Hematopoietic multipotent progenitor cell treated with erythropoietin and hydrocortisone succinate and interleukin-3 and kit ligand, for 8 days (in vitro differentiated cells): ENCODE results near the gene MRPS30.
"Not testable (repeated sequence)": the region's sequence is repeated elsewhere in the genome, so short reads cannot be mapped to it uniquely, and the experiment has no call there.

Experiments used
- DNase-seq: peaks from one replicate; pipeline ENCODE4 v3.0.0-alpha.2; 2015

Gene MRPS30

DNA sequence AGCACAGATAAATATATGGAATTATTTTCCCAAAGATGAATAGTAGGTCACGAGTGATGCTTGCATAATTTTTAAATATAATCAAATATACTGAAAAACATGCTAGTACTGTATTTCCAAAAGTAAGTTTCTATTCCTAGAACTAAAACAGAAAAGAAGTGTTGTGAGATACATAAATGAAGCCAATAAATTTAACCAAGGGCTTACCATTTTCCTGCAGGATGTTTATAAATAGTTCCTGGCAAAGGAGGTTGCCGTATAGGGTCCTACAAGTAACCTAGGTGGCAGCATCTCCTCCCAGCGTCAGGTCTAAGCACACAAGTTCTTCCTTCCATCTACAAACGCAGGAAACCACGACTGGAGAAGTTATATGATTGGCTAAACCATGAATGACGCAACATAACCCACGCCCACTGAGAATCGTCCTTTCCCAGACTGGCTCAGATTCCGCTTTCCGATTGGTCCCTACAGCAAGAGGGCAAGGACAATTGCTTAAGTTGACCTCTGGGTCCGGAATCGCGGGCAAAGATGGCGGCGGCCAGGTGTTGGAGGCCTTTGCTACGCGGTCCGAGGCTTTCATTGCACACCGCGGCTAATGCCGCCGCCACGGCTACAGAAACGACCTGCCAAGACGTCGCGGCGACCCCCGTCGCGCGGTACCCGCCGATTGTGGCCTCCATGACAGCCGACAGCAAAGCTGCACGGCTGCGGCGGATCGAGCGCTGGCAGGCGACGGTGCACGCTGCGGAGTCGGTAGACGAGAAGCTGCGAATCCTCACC is at the start of gene MRPS30:
TSS of gene MRPS30 (plus strand) at position 513 of the 780 bp plus-strand sequence. CDS start at position 529, 16 bp downstream.
- peak; percentile 99 for DNase-seq

DNA sequence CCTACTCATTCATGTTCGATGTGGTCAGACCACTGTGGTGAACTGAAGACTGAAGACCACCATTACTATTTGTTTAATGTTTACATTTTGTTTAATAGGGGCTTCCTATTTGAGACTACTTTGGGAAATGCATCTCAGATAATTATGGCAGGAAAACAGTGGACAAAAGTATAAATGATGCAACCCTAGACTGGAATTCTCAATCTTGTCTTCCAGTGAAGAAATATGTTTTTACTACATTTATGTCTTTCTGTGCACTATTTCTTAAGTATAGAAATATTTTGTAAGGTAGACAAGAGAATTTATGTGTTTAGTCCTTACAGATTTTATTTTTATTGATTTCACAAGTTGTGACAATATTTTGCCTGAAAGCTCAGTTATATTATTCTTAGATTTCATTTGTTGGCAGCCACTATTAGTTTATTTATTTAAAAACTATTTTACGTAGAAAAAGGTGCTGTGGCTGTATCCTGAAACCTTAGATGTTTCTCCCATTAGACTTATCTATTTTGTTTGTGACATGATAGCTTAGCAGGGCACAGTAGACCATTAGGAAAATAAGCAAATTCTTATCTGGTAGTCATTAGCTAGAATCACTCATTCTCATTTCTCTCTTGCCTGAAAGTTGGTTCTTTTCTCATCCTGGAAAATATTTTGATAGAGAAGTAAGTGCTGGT is 39.4 kb upstream of the MRPS30 start:
- no peak for DNase-seq

DNA sequence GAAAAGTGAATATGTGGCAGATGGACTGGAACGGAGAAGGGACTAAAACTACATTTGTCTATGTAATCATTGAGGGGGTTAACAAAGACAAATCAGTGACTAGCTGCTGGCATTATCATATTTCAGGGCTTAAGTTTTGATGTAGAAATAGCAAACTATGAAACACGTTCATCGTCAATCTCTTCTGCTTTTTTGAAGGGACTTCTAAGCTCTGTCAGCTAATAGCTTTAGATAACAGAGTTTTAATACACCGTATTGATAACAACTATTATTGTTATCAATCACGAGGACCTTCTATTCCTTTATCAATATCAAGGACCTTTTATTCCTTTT is 38.9 kb upstream of the MRPS30 start:
- no peak for DNase-seq

DNA sequence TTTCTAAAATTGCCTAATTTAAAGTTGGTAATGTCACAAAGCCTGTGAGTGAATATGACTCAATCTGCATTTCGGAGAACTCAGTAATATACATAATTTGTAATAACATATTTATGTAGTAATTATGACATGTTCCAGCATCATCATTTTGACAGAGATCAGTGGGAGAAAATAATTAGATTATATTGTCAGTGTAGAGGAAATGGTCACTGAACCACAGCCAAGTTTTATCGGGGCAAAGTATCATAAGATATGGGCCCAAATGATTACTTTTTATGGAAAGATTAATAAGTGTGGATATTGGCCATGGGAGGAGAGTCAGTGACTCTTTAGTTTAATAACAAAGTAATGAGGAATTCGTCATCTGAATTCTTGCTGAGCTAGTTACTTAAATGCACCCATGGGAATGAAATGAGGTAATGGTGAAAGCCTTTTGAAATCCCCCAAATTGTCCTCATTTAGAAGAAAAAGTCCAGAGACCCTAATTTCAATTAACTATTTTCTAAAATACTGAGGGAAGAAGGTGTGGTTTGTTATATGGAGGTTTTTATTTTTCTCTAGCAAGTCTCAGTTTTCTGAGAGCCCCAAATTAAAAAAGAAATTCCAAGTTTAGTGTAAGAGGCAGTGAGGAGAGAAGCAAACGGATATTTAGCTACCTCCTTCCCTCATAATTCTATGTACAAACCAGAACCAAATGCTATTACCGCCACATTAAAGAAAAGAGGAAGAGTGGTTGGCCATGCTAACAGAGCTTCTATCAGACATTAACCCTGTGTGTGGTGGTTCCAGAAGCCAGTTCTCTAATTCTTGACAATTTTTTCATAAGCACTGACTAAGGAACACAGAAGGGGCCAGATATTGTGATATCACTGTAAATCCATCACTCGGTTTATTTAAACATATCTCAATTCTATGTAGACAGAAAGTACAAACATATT is 37.7 kb upstream of the MRPS30 start:
- no peak for DNase-seq

DNA sequence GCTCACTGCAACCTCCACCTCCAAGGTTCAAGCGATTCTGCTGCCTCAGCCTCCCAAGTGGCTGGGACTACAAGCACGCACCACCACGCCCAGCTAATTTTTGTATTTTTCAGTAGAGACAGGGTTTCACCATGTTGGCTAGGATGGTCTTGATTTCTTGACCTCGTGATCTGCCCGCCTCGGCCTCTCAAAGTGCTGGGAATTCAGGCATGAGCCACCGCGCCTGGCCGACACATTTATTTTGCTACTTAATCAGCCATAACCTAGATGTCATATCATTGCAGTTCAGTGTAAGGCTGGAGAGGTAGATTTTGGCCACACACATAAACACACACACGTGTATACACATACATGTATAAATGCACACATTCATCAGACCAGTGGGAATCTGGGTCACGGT is 36.4 kb upstream of the MRPS30 start:
- not testable (repeated sequence) for DNase-seq

DNA sequence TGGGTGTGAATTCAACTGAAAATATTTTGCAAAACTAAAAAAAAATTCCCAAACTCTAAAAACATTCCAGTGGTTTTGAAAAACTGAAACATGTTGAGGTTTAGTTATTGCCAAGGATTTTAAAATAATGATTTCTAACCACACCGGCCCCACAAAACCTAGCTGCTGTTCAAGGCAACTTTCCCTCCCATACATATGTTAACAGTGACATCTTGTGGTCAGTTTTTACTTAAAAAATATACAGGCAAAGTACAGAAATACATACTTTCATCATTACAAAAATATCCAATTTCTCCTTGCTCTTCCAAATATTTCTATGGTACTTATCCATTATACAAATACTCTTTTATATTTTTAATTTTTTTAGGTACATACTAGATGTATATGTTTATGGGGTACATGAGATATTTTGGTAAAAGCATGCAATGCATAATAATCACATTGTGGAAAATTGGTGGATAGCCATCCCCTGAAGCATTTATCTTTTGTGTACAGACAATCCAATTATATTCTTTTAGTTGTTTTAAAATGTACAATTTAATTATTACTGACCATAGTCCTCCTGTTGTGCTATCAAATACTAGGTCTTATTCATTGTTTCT is 34.4 kb upstream of the MRPS30 start:
- DNase-seq = peak; percentile 63

DNA sequence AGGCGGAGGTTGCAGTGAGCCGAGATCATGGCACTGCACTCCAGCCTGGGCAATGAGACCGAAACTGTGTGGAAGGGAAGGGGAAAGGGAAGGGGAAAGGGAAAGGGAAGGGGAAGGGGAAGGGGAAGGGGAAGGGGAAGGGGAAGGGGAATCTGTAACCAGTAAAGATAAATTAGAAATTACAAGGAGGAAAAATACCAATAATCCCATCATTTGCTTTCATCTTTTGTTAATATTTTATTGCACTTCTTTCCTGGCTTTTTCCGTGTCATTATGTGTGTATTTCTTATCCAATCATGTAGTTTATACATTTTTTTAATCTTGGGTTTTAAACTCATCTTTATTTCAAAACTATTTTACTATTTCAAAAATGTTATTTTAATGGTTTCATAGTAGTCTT is 29.6 kb upstream of the MRPS30 start:
- DNase-seq = no peak

DNA sequence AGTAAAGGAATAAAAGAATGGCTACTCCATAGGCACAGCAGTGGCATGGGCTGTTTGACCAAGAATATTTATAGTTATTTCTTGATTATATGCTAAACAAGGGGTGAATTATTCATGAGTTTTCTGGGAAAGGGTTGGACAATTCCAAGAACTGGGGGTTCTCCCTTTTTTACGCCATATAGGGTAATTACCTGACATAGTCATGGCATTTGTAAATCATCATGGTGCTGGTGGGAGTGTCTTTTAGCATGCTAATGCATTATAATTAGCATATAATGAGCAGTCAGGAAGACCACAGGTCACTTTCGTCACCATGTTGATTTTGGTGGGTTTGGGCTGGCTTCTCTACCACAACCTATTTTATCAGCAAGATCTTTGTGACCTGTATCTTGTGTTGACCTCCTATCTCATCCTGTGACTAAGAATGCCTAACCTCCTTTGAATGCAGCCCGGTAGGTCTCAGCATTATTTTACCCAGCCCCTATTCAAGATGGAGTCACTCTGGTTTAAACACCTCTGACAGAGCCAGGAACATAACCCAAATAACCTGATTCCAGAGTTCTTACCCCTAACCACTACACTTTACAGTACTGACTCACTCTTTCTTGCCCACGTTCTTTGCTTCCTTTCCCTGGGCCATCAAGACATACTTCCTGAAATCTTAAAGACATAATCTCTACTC is 25.0 kb upstream of the MRPS30 start:
- DNase-seq = no peak

DNA sequence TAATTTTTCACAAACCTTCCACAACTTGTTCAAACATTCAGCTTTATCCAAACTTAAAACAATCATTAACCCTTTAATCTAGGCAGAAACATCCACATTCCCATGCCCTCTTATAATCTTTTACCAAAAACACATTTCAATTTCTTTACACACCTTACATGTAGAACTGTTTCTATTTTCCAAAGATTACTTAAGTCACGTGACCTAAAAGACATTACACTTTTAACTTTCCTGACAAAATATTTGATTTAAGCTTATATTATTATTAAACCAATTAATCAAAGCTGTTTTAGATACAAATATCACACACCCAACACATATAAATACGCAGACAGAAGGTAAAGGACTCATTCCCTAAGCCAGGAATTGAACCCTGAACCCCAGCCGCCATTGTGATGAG is 21.0 kb upstream of the MRPS30 start:
- DNase-seq = no peak

DNA sequence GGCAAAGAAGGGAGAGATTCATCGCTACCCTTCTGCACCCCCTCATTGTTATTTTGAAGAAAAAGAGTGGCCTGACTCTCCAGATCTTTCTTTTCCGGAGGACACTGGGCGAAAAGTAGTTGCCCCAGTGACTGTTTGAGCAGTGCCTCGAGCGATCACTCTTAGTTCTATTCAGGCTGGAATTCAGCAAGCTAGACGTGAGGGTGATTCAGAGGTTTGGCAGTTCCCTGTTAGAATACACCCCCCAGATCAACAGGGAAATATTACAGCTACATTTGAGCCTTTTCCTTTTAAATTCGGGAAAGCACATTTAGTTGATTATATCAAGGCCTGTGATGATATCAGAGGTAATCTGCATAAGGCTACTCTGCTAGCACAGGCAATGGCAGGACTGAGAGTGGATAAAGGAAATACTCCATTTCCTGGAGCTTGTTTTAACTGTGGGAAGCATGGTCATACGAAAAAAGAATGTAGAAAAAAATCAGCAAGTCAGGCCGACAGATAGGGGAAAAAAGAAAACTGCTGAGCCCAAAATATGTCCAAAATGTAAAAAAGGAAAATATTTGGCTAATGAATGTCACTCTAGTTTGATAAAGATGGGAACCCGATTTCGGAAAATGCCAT is 19.3 kb upstream of the MRPS30 start:
- DNase-seq = not testable (repeated sequence)

DNA sequence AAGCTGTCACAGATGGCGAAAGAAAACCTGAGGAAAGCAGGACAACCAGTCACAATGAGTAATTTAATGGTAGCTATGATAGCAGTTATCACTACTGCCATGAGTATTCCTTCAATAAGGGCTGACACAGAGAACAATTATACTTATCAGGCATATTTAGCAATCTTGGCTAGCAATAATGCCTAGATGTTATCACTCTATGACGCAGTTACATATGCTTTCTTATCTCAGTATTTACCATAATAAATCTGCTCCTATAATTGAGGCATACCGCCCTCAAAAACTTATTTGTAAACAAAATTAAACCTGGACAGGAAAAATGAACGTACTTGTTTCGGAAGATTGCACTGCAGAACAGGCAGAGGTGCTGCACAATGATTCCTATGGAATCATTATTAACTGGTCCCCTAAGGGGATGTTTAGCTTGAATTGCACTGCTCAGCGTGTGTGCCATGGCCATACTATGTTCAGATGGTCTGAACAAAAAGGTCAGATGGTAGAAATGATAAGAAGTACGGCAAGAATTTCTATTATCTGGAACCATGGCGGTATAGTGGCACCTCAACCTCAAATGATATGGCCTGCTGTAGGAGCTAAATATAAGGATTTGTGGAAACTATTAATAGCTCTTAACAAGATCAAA is 16.6 kb upstream of the MRPS30 start:
- DNase-seq = not testable (repeated sequence)

DNA sequence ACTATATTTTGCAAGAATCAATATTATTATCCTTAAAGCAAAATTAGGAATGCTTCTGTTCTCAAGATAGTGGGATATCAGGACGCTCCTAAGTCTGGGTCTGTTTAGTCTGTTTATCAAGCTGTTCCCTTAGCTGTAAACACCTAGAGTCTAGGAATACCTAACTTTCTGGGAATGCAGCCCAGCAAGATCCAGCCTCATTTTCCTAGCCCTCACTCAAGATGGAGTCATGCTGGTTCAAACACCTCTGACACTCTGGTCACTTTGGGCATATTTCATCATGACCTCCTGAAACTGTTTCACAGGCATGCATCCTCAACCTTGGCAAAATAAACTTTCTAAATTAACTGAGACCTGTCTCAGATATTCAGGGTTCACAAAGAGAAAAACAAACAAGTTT is 14.4 kb upstream of the MRPS30 start:
- DNase-seq = no peak

DNA sequence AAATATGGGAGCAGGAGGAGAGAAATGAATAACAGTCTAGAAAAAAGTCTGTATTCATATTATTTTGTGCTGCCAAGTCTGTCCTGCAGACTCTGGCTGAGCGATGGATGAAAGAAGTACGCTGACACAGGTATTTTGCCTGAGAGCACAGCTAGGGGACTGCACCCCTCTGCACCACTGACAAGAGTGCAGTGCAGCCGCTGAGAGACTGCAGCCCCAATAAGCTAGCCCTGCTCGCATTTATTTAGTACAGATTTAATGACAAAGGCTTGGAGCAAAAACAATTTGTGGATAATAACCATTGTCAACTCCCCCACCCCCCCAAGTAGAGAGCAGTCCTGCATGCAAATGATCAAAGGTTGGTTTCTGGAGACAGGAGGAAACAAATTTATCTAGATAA is 13.3 kb upstream of the MRPS30 start:
- no peak for DNase-seq

DNA sequence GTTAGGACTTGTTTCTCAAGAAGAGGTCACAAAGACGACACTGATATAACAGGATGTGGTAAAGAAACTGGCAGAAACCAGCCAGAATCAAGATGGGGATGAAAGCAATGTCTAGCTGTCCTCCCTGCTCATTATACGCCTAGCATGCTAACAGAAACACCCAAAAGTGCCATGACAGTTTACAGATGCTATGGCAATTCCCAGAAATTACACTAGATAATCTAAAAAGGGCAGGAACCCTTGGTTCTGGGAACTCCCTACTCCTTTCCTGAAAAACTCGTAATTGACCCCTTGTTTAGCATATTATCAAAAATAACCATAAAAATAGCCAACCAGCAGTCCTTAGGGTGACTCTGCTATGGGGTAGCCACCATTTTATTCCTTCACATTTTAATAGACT is 10.9 kb upstream of the MRPS30 start:
- DNase-seq = peak; percentile 84

DNA sequence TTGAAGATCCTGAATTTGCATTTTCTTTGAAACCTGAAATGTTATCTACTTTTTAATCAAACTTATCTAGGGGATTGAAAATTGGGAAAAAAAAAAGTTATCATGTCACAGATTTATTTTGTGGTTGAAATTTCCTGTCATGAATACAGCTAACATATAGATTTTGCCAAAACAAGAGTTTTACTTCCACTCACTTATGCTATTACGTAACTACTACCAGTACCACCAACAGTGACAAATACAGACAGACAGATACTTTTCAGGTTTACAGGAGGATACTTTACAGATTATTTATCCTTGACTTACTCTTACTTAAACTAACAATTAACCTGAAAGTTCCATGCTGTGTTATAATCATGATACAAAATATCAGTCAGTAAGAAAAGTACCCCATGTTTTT is 6.8 kb upstream of the MRPS30 start:
- DNase-seq = no peak

DNA sequence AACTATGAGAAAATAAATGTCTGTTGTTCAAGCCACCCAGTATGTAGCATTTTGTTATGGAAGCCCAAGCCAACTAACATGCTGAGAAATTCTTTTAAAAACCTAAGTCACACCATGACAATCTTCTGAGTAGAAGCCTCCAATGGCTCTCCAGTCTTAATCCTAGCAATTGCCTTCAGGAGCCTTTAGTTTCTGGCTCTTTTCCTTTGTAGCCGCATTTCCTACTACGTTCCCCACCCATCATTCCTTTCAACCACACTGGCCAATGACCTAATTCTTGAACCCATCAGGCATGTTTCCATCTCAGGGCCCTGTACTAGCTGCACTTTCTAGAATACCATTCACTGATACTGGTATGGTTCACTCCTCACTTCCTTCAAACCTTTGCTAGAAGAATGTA is 2.1 kb upstream of the MRPS30 start:
- no peak for DNase-seq

DNA sequence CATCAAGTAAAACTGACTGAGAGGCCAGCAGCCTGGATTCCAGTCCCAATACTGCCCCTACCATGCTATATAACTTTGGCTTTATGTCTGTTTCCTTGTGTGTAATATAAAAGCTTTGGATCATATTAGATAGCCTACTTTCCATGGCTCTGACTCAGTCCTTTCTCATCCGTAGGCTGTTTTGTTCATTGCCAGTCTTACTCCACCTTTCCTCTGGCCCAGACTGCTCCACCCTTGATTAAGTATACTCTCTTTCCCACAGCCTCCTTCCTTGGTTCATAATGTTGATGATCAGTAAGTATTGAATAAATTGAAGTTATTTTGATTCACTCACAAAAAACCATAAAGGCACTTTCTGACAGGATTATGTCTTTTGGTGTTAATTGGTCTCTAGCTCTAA is 1.5 kb upstream of the MRPS30 start:
- DNase-seq = no peak

DNA sequence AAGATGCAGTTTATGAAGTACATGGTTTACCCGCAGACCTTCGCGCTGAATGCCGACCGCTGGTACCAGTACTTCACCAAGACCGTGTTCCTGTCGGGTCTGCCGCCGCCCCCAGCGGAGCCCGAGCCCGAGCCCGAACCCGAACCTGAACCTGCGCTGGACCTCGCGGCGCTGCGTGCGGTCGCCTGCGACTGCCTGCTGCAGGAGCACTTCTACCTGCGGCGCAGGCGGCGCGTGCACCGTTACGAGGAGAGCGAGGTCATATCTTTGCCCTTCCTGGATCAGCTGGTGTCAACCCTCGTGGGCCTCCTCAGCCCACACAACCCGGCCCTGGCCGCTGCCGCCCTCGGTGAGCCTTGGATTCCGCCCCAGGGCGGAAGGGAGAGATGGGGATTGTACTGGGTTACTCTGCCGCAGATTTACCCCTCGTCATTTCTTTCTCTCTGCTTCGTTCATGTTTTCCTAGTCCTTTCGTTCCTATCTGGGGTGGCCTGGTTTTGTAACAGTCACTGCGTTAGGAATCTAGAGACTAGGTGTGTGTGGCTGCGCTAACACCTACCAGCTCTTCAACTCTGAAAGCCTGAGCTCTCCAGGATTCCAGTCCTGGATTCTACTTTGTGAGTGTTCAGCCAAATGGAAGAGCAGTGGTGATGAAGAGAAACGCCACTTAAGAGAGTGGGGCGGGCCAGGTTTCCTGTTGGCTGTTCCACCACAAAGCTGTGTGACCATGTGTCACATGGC is 638 bp downstream of the MRPS30 start:
- peak; percentile 77 for DNase-seq

DNA sequence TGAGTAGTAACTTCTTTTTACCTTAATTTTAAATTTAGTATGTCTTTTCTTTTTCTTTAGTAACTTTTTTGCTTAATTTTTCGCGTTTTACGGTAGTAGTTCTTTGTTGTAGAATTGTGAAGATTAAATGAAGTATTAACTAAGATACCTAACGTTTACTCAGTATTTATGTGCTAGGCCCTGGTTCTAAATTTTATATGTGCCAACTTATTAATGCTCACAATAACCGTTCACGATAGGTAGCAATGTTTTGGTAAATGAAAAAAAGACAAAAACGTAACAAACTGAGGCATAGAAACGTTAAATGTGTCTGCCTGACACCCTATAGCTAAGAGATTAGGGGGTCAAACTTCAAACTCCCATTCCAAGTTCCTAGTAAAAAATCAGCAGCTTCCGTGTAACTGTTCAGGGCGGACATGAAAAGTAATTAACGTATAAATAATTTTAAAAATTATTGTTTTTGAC is 1.2 kb downstream of the MRPS30 start:
- DNase-seq = no peak

DNA sequence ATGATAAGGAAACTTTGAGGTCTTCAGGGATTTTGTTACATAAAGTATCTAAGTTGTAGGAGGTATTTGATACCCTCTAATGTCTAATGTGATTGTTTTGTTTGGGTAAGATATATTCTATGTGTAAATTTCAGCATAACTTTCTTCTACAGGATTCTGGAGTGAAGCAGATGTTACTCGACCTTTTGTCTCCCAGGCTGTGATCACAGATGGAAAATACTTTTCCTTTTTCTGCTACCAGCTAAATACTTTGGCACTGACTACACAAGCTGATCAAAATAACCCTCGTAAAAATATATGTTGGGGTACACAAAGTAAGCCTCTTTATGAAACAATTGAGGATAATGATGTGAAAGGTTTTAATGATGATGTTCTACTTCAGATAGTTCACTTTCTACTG is 6.0 kb downstream of the MRPS30 start:
- no peak for DNase-seq

DNA sequence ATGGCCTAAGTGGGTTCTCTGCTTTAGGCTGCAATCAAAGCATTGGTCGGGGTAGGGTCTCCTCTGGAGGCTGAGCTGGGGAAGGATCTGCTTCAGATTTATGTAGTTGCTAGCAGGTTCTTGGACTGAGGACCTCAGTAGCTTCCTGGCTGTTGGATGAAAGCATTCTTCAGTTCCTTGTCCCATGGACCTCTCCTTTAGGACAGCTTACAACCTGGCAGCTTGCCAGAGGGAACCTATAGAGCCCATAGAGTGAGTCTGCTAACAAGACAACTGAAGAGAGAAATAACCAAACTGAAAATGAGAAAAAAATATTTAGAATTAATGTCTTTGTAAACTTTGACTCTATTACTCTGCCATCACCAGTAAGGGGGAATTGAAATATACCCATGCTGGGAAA is 12.4 kb downstream of the MRPS30 start:
- DNase-seq = peak; percentile 22
